PC-3 (cell line): ENCODE measurements around the gene TOB2. TPM values are rescaled to one million over a fixed set of nuclear protein-coding genes. Genes with fewer than 3 reads are reported as not detected.

Source experiments
- ATAC-seq: fragments of 200-7000 bp; cut with Tn5 transposase; 2 replicates; pipeline ENCODE4 v1.9.1; 2020; ENCODE audit warnings: mild to moderate bottlenecking, moderate library complexity
- BruUV-seq: library from RNA; stranded (reverse); fragments of 400-500 nt; replicated peaks from 2 replicates; lab custom pipeline; 2021; lab: Mats Ljungman, UMichigan
- CTCF ChIA-PET: fragments of 300-600 bp; sonication (Branson Sonifier 250); formaldehyde crosslinking; loops from one replicate; lab custom pipeline; 2022; ENCODE audit warnings: antibody characterized with exemption; lab: Charles Lee
- POLR2A ChIA-PET: fragments of 300-600 bp; sonication (Branson Sonifier 250); formaldehyde crosslinking; loops from one replicate; lab custom pipeline; 2022; ENCODE audit warnings: antibody characterized with exemption; ENCODE audit not compliant: unreplicated experiment; lab: Charles Lee
- DNase-seq: peaks from one replicate; pipeline ENCODE4 v3.0.0-alpha.2; 2015
- H2AFZ ChIP-seq: fragments of 300-600 bp; sonication (generic); 2 replicates; pipeline ENCODE4 v1.6.0; 2016; ENCODE audit warnings: antibody characterized with exemption, low read length
- H3F3A ChIP-seq: fragments of 300-600 bp; sonication (generic); one replicate; pipeline ENCODE4 v1.6.0; 2017; ENCODE audit warnings: antibody characterized with exemption, low read length, control low read depth, mild to moderate bottlenecking; ENCODE audit not compliant: unreplicated experiment
- H3K27ac ChIP-seq: fragments of 300-600 bp; sonication (generic); 2 replicates; pipeline ENCODE4 v1.5.1; 2016; ENCODE audit warnings: mild to moderate bottlenecking, low read length
- H3K27me3 ChIP-seq: fragments of 300-600 bp; sonication (generic); 2 replicates; pipeline ENCODE4 v1.6.1; 2016; ENCODE audit warnings: low read length, mixed read lengths
- H3K36me3 ChIP-seq: fragments of 300-600 bp; sonication (generic); 2 replicates; pipeline ENCODE4 v1.6.1; 2016; ENCODE audit warnings: low read depth, mixed run types, low read length, mixed read lengths
- H3K4me1 ChIP-seq: fragments of 300-600 bp; sonication (generic); 2 replicates; pipeline ENCODE4 v1.5.1; 2016; ENCODE audit warnings: low read length; ENCODE audit not compliant: insufficient read depth
- H3K4me2 ChIP-seq: fragments of 300-600 bp; sonication (generic); 2 replicates; pipeline ENCODE4 v1.6.0; 2016; ENCODE audit warnings: low read length
- H3K4me3 ChIP-seq: fragments of 300-600 bp; sonication (generic); 2 replicates; pipeline ENCODE4 v1.5.1; 2016; ENCODE audit warnings: mild to moderate bottlenecking, low read length, mixed read lengths
- H3K79me2 ChIP-seq: fragments of 300-600 bp; sonication (generic); 2 replicates; pipeline ENCODE4 v1.6.1; 2017; ENCODE audit warnings: low read length, mixed read lengths
- H3K9ac ChIP-seq: fragments of 300-600 bp; sonication (generic); 2 replicates; pipeline ENCODE4 v1.6.0; 2016; ENCODE audit warnings: mild to moderate bottlenecking, low read length
- H3K9me2 ChIP-seq: fragments of 300-600 bp; sonication (generic); replicated peaks from 2 replicates; pipeline ENCODE4 v1.6.1; 2016; ENCODE audit warnings: mixed run types, low read length, mixed read lengths
- H3K9me3 ChIP-seq: fragments of 300-600 bp; sonication (generic); 2 replicates; pipeline ENCODE4 v1.6.1; 2016; ENCODE audit warnings: low read length, mixed read lengths
- H4K20me1 ChIP-seq: fragments of 300-600 bp; sonication (generic); 2 replicates; pipeline ENCODE4 v1.6.1; 2016; ENCODE audit warnings: low read length, mixed read lengths
- EZH2 ChIP-seq: fragments of 300-600 bp; sonication (generic); IDR thresholded peaks from one replicate; pipeline ENCODE4 v1.6.1; 2017; ENCODE audit warnings: antibody characterized with exemption, mild to moderate bottlenecking, low read length; ENCODE audit not compliant: unreplicated experiment
- EZH2phosphoT487 ChIP-seq: fragments of 300-600 bp; sonication (generic); IDR thresholded peaks from 2 replicates; pipeline ENCODE4 v1.6.1; 2018; ENCODE audit warnings: mild to moderate bottlenecking, antibody characterized with exemption, low read length, borderline replicate concordance
- intact Hi-C: fragments of 100-400 bp; cut with micrococcal nuclease; formaldehyde crosslinking; loops from 2 replicates; pipeline ENCODE4 v1.9.0; 2023
- total RNA-seq: library from RNA; depleted of rRNA; stranded (reverse); fragments of >200 nt; gene quantifications from 2 replicates; pipeline ENCODE4 v1.2.3, GENCODE V29; 2014
- TF ChIP-seq, protein P1 (sequence below): fragments of 300-600 bp; sonication (generic); conservative IDR thresholded peaks from 2 replicates; pipeline ENCODE4 v1.5.1; 2017; ENCODE audit warnings: antibody characterized with exemption, low read depth, mild to moderate bottlenecking, low read length

TOB2 gene
- total RNA-seq, 1 experiment from 2014 or later, result 12.8 TPM

GRCh38 chr22:41415554-41415953, 31.0 kb downstream of the TOB2 start:
- Histone ChIP-seq H3K79me2 (peaks cover 8% of the 10 kb centered on the region), H3K36me3 (no peaks in the 10 kb centered on the region), H3K27me3 (no peaks in the 10 kb centered on the region), H3K9me3 (no peaks in the 10 kb centered on the region), H3K4me2 (no peak overlapping the region), H3K9ac (no peak overlapping the region), H3K27ac (no peak overlapping the region), H4K20me1 (no peaks in the 10 kb centered on the region), H3K4me3 (no peak overlapping the region), H2AFZ (no peak overlapping the region), H3F3A (no peaks in the 10 kb centered on the region), H3K9me2 (no peaks in the 10 kb centered on the region), H3K4me1 (peaks cover 13% of the 10 kb centered on the region)
- no peak for TF ChIP-seq EZH2phosphoT487
- TF ChIP-seq EZH2, result no peak
- TF ChIP-seq, protein P1, sequence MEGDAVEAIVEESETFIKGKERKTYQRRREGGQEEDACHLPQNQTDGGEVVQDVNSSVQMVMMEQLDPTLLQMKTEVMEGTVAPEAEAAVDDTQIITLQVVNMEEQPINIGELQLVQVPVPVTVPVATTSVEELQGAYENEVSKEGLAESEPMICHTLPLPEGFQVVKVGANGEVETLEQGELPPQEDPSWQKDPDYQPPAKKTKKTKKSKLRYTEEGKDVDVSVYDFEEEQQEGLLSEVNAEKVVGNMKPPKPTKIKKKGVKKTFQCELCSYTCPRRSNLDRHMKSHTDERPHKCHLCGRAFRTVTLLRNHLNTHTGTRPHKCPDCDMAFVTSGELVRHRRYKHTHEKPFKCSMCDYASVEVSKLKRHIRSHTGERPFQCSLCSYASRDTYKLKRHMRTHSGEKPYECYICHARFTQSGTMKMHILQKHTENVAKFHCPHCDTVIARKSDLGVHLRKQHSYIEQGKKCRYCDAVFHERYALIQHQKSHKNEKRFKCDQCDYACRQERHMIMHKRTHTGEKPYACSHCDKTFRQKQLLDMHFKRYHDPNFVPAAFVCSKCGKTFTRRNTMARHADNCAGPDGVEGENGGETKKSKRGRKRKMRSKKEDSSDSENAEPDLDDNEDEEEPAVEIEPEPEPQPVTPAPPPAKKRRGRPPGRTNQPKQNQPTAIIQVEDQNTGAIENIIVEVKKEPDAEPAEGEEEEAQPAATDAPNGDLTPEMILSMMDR, result no peak
- intact Hi-C loops, result no loop called here
- ChIA-PET CTCF (no interaction called here), POLR2A (no interaction called here)
- ATAC-seq (no peak), DNase-seq (no peak)
- no TSS peak for BruUV-seq

DNA sequence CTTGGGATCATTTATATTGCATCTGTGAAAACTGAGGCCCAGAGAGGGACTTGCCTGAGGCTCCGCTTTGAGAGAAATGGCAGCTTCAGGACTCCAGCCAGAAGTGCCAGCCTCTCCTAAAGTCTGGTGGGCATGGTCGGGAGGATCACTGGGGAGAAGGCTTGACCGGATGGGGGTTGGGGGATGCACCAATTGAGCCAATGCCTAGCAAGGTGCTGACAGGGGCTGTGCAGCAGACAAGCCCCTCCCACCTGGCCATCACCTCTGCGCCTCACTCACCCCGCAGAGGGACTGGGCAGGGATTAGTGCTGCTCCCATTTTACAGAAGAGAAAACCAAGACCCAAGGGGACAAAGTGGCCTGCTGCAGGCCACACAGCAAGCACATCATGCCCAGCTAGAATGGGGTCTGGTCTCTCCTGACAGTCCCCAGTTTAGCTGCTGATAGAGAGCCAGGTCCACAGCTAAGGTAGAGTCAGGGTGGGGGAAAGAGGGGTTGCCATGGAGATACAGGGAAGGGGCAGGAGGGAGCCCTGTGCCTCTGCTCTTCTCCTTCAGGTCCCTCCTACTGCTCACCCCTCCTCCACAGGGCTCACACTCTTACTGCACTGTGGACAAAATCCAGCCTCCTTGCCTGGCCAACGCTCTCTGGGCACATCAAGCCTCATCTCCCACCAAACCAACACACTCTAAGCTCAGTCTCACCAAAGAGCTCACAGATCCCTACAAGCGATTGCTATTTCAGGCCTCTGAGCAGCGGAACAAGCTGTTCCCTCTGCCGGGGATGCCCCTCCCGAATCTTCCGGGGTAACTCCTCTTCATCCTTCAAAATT, 35.4 kb downstream of the TOB2 start:
- no peak overlapping the region for H3K4me2 ChIP-seq
- ChIA-PET CTCF (no interaction called here), POLR2A (interaction anchor here (0.7 kb wide), 1 partner anchor 37 kb away, joined by 4 read pairs; no protein-coding TSS in a partner anchor)

More for the DNA sequence above, 35.4 kb downstream of the TOB2 start:
- TF ChIP-seq, protein P1, result no peak
- TF ChIP-seq EZH2, result no peak
- TF ChIP-seq EZH2phosphoT487, result no peak
- Histone ChIP-seq H3K79me2 (peaks cover 8% of the 10 kb centered on the region), H4K20me1 (no peaks in the 10 kb centered on the region), H3F3A (no peaks in the 10 kb centered on the region), H3K36me3 (no peaks in the 10 kb centered on the region), H3K9ac (no peak overlapping the region), H3K27me3 (no peaks in the 10 kb centered on the region), H3K9me3 (no peaks in the 10 kb centered on the region), H3K27ac (no peak overlapping the region), H3K4me3 (no peak overlapping the region), H3K4me1 (peaks cover 13% of the 10 kb centered on the region), H3K9me2 (no peaks in the 10 kb centered on the region), H2AFZ (no peak overlapping the region)
- DNase-seq (no peak), ATAC-seq (no peak)
- no TSS peak for BruUV-seq
- intact Hi-C loops, result no loop called here
